HG02884 (cell line): ENCODE measurements around the gene ENPP1.
A peak's percentile ranks its signal among the peaks of the same experiment; 100 is the strongest.
"Not testable (repeated sequence)": the region's sequence is repeated elsewhere in the genome, so short reads cannot be mapped to it uniquely, and the experiment has no call there.

Source experiments
- ATAC-seq: cut with Tn5 transposase; IDR thresholded peaks from one replicate; pipeline ENCODE4 v1.9.1; 2021; ENCODE audit warnings: mild to moderate bottlenecking, moderate library complexity; ENCODE audit not compliant: unreplicated experiment

The ENPP1 gene

DNA sequence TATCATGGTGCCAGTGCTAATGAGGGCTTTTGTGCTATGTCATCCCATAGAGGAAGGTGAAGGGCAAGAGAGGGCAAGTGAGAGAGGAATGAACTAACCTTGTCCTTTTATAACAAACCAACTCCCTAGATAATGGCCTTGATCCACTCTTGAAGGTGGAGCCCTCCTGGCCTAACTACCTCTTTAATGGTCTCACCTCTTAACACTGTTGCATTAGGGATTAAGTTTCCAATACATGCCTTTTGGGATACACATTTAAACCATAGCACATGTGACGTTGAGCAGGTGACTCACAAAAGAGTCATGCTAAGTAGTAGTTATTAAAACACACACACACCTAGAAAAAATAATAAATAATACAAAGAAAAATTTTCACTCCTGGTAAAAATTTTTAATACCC is 106.4 kb downstream of the ENPP1 start:
- ATAC-seq, result no peak

DNA sequence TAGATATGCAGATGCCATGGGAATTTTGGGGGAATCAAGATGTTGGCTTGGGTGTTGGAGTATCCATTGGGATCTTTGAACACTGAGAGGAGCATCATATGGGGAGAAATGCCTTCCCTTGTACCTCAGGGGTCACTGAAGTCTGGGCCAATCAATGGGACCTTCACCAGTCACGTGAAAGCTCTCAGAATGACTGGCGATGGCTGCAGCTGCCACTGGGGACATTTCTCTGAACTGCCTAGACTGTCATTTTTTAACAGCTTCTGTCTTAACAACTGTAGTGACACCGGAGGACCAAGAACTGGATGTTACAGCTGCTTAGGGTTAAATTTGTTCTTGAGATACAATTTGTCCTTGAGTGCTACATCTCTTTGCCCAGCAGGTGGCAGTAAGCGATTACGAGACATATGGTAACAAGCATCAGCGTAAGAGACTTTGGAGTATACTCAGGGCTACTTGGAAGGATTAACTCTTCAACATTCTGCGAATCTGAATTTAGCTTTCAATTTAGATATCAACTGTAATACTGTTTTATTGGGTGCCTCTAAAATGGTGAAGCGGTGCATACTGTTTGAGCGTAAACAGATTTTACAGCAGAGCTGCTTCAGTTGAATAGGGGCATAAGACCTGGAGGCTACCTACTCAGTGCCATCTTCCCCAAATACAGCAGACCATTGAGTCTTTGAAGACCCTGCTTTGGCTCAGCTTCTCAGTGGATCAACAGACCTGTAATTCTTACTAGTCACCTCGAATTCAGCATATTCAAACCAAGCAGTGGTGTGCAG is 107.3 kb downstream of the ENPP1 start:
- ATAC-seq, result peak; percentile 77

GRCh38 chr6:131916091-131916796 is 108.4 kb downstream of the ENPP1 start:
- ATAC-seq, result not testable (repeated sequence)

DNA sequence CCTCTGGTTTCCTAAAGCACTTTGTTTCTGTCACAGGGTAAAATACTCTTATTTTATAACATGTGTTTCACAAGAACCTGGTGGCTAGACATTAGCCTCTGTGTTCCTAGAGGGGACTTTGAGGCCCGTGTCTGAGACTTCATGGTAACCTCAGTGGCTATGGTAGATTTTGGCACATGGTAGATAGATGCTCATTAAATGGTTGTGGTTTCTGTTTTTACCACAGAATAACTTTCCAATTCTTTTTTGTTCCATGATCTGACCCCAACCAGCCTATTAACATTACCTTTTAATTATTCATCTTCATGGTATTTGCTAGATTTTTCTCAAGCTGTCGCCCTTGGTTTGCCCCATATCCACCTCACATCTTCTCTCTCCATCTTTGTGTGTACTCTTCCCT is 109.0 kb downstream of the ENPP1 start:
- ATAC-seq, result no peak

- no peak for ATAC-seq
Measured at GRCh38 chr6:131917318-131917717, 109.5 kb downstream of the ENPP1 start.

DNA sequence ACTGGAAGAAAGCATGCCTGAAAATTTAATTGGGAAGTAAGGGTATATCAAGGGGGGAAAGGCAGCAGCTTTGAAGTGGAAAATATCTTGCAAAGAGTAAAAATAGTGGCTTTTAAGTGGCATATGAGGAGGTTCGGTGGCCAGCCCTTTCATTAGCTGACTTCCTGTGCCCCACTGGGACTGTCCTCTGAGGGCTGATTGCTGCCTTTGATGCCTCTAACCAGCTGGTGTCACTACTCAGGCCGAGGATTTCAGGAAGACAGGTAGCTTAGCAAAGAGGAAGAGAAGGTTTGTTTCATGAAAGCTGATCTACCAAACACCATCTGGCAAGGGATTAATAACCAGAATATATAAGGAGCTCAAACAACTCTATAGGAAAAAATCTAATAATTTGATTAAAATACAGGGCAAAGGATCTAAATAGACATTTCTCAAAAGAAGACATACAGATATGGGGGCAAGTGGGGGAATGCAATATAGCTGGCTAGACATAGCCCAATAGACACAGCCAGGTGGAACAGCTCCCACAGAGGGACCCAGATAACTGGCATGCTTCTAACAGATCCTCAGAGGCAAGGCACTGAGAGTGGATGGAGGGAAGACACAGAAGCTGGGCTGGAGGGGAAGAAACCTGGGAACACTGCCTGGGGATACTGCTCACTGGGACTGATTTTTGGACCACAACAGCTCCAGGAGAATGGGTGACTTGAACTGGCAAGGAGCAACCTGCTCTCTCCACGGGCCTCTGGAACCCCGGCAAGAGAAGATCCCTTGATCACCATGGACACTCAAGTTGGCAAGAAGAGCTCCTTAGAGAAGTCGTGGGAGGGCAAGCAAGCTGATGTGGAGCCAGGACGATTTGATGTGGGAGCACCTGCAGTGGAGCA is 110.2 kb downstream of the ENPP1 start:
- ATAC-seq, result no peak

DNA sequence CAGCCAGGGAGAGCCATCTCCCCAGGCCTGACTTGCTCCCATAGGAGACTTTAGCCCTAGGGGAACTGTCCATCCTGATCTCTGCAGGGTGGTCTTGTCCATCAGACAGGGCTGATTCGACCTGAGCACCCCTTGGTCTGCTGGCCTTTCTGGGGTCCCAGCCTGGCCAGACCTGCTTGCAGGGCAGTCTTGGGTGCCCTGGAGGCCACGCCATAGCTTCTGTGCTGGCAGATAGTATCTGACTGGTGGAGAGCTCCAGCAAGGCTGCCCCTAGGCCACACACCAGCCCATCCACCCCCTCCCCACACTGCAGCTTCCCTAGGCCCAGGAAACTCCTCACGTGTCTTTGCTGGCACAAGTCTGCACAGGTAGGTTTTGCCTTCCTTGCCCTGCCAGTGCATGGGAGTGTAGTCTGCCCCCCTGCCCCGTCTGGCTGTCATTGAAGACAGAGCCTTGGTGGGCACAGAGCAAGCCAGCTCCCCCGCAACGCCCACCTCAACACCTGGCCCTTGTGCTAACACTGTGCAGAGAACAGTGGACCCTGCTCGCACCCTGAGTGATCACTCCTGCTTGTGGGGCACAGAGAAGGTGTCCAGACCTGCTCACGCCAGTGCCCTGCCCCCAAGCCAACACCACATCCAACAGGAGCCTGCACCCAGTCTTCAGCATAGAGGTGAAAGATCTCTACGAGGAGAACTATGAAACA is 111.0 kb downstream of the ENPP1 start:
- ATAC-seq, result no peak

GRCh38 chr6:131920656-131921055 is 112.8 kb downstream of the ENPP1 start:
- no peak for ATAC-seq

DNA sequence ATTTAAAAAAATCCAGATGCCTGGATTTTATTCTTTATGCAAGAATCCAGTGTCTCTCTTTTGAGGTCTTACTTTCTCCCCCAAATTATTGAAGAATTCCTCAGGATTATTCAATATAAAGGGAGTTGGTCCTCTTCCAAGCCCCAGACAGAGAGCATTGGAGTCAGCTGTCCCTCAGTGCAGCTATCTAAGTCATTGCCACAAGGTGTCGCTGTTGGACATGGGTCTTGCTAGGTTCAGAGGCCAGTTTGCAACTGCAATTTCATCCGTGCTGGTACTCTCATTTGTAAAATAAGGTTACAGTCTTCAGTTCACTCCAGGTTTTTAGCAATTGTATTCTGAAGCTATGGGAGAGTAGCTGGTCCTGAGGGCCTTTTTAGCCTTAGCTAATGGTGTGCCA is 115.5 kb downstream of the ENPP1 start:
- no peak for ATAC-seq

GRCh38 chr6:131924881-131925474 is 117.2 kb downstream of the ENPP1 start:
- ATAC-seq, result no peak

DNA sequence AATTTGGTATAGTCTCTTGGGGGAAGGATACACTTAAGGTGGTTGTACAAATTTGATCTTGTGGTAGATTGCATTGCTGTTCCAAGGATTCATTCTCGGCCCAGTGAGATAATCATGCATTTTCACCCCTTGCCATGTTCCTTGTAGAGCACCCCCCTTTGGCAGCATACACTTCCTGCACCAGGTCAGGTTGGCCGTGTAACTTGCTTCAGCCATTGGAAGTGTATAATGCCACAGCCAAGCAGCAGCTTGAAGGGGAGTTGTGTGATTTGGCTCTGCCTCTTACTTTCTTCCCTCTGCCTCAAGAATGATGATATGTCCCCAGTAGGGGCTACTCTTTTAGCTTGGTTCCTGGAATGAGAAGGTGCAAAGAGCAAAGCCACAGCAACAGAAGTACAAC is 121.4 kb downstream of the ENPP1 start:
- no peak for ATAC-seq

DNA sequence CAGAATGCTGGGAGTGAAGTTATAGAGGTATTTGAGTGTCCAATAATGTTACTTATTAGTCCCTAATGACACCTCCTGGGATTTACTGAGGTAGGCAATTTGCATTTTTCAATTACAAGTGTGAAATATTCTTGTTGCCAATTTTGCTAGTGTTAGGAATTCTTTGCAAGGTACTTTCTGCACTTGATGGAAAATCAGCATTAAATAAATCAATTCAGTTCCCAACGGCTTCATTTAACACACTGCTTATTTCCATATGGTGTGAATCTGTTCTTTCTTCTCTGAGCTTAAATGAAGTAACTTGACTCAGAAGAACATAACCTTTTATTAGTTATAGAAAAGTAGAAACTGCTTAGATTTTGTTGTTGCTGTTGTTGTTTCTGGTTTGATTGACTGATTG is 122.2 kb downstream of the ENPP1 start:
- no peak for ATAC-seq

DNA sequence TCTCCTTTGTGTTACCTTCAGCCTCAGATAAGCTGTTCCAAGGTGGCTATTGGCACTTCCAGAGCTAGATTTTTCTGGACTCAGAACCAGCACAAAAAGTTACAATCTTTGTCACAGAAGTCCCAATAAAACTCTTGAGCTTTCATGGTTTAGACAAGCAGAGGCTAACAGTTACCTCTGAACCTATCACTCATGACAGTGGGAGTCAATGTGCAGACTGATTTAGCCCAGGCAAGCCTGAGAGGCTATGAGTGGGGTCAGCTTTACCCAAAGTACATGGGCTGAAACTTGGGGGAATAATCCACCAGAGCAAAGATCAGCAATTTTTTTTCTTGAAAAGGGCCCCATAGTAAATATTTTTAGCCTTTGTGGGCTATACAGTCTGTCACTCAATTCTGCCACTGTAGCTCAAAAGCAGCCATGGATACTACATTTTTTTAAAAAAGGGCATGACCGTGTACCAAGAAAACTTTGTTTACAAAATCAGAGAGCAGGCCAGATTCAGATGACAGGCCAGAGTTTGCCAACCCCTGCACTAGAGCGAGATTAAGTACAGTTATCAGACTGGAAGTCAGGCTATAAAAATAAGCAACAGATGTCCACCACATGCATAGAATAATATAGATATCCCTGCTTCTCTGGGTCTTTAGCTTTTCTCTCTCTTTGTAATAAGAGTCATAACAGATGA is 123.4 kb downstream of the ENPP1 start:
- no peak for ATAC-seq

DNA sequence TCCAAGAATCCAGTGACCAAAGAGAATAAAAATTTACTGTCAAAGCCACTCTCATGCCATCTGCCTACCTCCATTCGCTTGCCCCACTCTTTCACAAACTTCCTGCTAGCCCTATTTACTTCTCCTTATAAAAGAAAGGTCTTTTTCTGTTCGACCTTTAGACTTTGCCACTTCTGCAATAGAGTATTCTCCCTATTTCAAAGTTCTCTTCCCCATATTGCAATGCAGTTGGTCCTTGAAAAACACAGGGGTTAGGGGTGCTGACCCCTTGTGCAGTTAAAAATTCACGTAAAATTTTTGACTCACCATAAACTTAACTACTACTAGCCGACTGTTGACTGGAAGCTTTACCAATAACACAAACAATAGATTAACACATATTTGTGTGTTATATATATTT is 128.3 kb downstream of the ENPP1 start:
- ATAC-seq, result no peak

DNA sequence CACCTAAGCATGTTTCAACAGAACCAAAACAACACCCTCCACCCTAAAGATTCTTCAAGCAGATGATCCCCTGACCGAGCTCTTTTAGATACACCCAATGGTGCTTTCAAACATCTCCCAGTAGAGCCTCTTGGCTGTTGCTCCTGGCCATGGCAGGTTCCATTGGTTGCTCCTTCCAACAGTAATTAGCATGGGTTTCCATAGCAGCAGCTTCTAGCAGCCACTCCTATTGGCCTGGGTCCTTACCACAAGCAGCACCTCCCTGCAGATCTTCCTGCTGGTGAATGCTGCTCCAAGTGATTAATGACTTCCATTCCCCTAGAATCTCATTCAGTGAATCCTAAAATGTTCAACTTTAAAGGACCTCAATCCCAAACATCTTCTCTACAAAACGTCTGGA is 129.4 kb downstream of the ENPP1 start:
- no peak for ATAC-seq

GRCh38 chr6:131937703-131938631 is 130.1 kb downstream of the ENPP1 start:
- ATAC-seq, result no peak
